GM18861 (cell line): ENCODE data around the gene ACSL4.

ENCODE experiments used
- ATAC-seq: cut with Tn5 transposase; IDR thresholded peaks from one replicate; pipeline ENCODE4 v1.9.1; 2021; ENCODE audit not compliant: unreplicated experiment

Gene ACSL4

DNA sequence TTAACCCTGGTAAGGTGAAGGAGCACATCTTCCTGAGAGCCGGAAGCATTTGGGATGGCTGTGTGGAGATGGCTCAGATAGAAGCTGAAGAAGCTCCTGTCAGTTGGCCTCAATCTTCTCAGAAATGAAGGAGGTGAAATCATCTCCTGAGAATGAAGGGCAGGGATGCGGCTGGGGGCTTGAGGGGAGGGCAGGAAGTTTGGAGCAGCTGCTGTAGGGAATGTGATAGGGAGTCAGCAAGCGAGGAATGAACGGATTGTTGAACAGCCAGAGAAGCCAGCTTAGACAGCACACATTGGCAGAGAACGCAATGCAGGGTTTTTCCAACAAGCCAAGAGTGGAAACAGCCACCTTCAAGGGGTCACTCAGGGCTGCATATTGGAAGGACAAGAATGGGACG, 118.1 kb downstream of the ACSL4 start:
- ATAC-seq = no peak

DNA sequence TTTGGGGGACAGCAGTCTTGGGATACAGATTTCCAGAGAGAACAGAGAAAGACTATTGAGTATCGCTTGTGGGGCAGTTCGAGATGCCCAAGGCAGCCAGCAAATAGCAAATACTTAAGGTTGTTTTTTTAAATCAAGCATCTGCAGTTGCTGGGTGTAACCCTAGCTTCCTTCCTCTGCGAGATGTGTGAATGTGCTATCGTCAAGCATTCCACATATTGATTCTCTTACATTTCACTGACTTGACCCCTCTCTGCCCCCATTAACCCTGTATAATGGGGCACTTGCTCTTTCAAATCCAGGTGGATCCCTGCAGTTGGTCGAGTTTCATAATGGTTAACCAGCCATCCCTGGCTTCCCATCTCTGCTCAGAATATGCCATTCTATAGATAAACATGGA, 131.6 kb downstream of the ACSL4 start:
- no peak for ATAC-seq

GRCh38 chrX:109600237-109600651, 132.8 kb downstream of the ACSL4 start:
- ATAC-seq = no peak

DNA sequence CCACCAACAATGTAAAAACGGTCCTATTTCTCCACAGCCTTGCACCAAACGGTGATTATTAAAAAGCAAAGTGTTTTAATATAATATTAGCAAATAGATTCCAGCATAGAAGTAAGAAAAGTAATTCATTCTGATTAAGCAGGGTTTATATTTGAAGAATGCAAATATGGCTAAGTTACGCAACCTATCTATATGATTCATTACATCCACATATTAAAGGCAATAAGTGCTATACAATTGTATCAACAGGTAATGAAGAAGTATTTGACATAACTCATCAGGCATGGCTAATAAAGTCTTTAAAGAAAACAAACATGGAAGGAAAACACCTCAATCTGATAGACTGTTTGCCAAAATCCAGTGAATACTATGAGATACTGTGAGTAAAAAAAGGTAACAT, 137.0 kb downstream of the ACSL4 start:
- ATAC-seq = no peak
